IPS-15b (cell line): ENCODE measurements around the gene AGTR1.
"Not testable (repeated sequence)": the region's sequence is repeated elsewhere in the genome, so short reads cannot be mapped to it uniquely, and the experiment has no call there.

ENCODE experiments used
- H3K27me3 ChIP-seq: one replicate; pipeline ENCODE4 v1.6.1; 2013; ENCODE audit warnings: low read length; ENCODE audit not compliant: control insufficient read depth, insufficient read depth
- H3K36me3 ChIP-seq: one replicate; pipeline ENCODE4 v1.6.1; 2013; ENCODE audit warnings: low read length; ENCODE audit not compliant: control insufficient read depth, insufficient read depth
- H3K4me1 ChIP-seq: one replicate; pipeline ENCODE4 v1.6.1; 2013; ENCODE audit warnings: mild to moderate bottlenecking, low read length; ENCODE audit not compliant: control insufficient read depth, insufficient read depth
- H3K4me3 ChIP-seq: one replicate; pipeline ENCODE4 v1.5.1; 2013; ENCODE audit warnings: low read depth, low read length
- H3K9ac ChIP-seq: one replicate; pipeline ENCODE4 v1.6.1; 2013; ENCODE audit warnings: low read depth, mild to moderate bottlenecking, low read length
- H3K9me3 ChIP-seq: one replicate; pipeline ENCODE4 v1.6.1; 2013; ENCODE audit warnings: mild to moderate bottlenecking, low read length; ENCODE audit not compliant: control insufficient read depth, insufficient read depth

AGTR1 gene

GRCh38 chr3:148763986-148764935 lies 66.6 kb downstream of the AGTR1 start:
- no peaks in the 10 kb centered on the region for H3K27me3 ChIP-seq
- no peaks in the 10 kb centered on the region for H3K9me3 ChIP-seq
- H3K36me3 ChIP-seq, result no peaks in the 10 kb centered on the region
- no peak overlapping the region for H3K4me3 ChIP-seq
- H3K9ac ChIP-seq, result no peak overlapping the region
- peaks cover 6% of the 10 kb centered on the region for H3K4me1 ChIP-seq

- Histone ChIP-seq H3K4me3 (no peak overlapping the region), H3K27me3 (no peaks in the 10 kb centered on the region), H3K9ac (no peak overlapping the region), H3K9me3 (no peaks in the 10 kb centered on the region), H3K36me3 (no peaks in the 10 kb centered on the region), H3K4me1 (no peaks in the 10 kb centered on the region)
Observed at GRCh38 chr3:148772361-148772760, 74.7 kb downstream of the AGTR1 start.

DNA sequence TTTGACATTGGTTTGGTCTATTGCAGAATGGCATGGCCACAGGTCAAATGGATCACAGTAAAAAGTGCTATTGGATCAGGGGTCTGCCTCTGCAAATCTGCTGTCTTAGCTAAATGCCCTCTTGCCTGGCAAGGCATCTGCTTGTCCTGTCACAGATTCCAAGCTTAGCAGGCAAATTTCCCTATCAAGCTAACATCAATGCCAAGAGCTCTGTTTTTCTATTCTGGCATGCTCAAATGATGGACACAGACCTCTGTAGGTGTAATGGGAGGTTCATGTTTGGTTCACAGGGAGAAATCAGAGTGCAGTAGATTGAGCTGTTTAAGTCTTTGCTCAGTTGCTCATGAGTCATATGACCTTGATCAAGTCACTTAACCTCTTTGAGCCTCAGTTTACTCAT lies 75.1 kb downstream of the AGTR1 start:
- no peak overlapping the region for H3K9ac ChIP-seq
- no peaks in the 10 kb centered on the region for H3K4me1 ChIP-seq
- no peak overlapping the region for H3K4me3 ChIP-seq
- H3K36me3 ChIP-seq, result no peaks in the 10 kb centered on the region
- H3K9me3 ChIP-seq, result no peaks in the 10 kb centered on the region
- no peaks in the 10 kb centered on the region for H3K27me3 ChIP-seq

GRCh38 chr3:148773805-148774204 lies 76.1 kb downstream of the AGTR1 start:
- Histone ChIP-seq H3K27me3 (no peaks in the 10 kb centered on the region), H3K4me1 (no peaks in the 10 kb centered on the region), H3K4me3 (no peak overlapping the region), H3K9ac (no peak overlapping the region), H3K36me3 (no peaks in the 10 kb centered on the region), H3K9me3 (no peaks in the 10 kb centered on the region)

GRCh38 chr3:148778926-148779325 lies 81.2 kb downstream of the AGTR1 start:
- H3K9ac ChIP-seq, result no peak overlapping the region
- H3K36me3 ChIP-seq, result no peaks in the 10 kb centered on the region
- no peaks in the 10 kb centered on the region for H3K27me3 ChIP-seq
- H3K4me3 ChIP-seq, result no peak overlapping the region
- H3K9me3 ChIP-seq, result no peaks in the 10 kb centered on the region
- no peaks in the 10 kb centered on the region for H3K4me1 ChIP-seq

- not testable (repeated sequence) for H3K9ac ChIP-seq, H3K36me3 ChIP-seq, H3K4me1 ChIP-seq, H3K27me3 ChIP-seq, H3K4me3 ChIP-seq, H3K9me3 ChIP-seq
Observed at GRCh38 chr3:148785026-148785425, 87.3 kb downstream of the AGTR1 start.

GRCh38 chr3:148786159-148786558 lies 88.5 kb downstream of the AGTR1 start:
- not testable (repeated sequence) for H3K4me1 ChIP-seq, H3K36me3 ChIP-seq, H3K4me3 ChIP-seq, H3K27me3 ChIP-seq, H3K9ac ChIP-seq, H3K9me3 ChIP-seq

DNA sequence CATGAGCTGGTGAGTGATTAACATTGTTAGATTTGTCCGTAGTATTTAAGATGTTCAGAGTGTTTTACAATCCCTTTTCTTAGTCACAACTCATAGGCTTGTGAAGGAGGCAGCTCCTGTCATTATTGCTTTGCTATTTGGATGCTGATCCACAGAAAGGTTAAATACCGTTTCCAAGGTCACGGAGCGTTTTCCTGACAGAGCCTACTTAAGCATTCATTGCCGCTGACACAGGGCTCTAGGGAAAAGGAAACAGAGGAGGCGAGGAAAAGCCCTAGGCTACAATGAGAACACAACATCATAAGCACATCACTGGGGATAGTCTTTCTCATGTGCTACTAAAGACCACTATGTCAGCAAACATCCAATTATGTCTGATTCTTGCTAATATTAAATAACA lies 91.4 kb downstream of the AGTR1 start:
- Histone ChIP-seq H3K4me1 (peaks cover 3% of the 10 kb centered on the region), H3K27me3 (no peaks in the 10 kb centered on the region), H3K36me3 (no peaks in the 10 kb centered on the region), H3K9me3 (peaks cover 3% of the 10 kb centered on the region), H3K4me3 (no peak overlapping the region), H3K9ac (no peak overlapping the region)

- no peaks in the 10 kb centered on the region for H3K36me3 ChIP-seq
- no peaks in the 10 kb centered on the region for H3K27me3 ChIP-seq
- H3K9ac ChIP-seq, result no peak overlapping the region
- H3K4me3 ChIP-seq, result no peak overlapping the region
- H3K9me3 ChIP-seq, result peaks cover 3% of the 10 kb centered on the region
- peaks cover 5% of the 10 kb centered on the region for H3K4me1 ChIP-seq
Observed at GRCh38 chr3:148789906-148790305, 92.2 kb downstream of the AGTR1 start.

GRCh38 chr3:148790370-148790769 lies 92.7 kb downstream of the AGTR1 start:
- Histone ChIP-seq H3K4me3 (no peak overlapping the region), H3K36me3 (no peaks in the 10 kb centered on the region), H3K27me3 (no peaks in the 10 kb centered on the region), H3K9me3 (peaks cover 3% of the 10 kb centered on the region), H3K4me1 (peaks cover 8% of the 10 kb centered on the region), H3K9ac (no peak overlapping the region)

DNA sequence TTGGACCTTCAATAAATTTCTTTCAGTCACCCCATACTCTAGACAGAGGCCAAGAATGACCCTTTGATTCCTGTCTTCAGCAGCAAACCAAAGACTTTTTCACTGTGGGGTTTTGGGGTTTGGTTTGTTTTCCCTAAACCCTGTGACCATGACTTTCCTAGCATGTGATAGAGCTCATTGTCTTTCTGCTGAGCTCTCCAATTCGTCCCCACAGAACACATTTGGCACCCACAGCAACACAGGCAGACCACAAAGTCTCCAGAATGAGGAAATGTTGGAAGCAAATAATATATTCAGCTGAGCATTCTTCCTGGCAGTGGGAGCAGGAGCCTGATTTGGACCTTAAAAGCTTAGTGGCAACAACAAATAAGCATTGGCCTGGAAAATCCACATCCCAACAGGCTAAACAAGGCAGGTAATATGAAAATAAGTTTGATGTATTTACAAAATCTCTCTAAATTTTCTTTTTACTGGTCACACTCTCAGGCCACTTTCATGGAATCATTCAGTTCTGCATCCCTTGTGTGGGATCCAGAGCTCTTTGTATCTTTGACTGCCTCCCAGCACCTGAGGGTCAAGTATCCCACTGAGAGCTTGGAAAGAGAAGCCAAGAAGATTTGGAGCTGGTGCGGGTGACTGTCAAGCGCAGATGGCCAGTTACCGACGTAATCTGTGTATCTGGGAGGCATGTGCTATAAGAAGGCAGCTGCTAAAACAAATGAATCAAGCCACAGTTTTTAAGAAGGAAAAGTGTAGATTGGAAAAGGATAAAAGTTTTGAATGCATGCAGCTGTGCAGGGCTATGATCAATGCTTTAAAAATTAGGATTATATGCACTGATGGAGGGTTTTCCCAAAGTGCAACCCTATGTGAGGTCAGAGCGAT lies 93.4 kb downstream of the AGTR1 start:
- Histone ChIP-seq H3K4me3 (no peak overlapping the region), H3K9ac (no peak overlapping the region), H3K9me3 (peaks cover 3% of the 10 kb centered on the region), H3K27me3 (no peaks in the 10 kb centered on the region), H3K4me1 (peaks cover 8% of the 10 kb centered on the region), H3K36me3 (no peaks in the 10 kb centered on the region)

DNA sequence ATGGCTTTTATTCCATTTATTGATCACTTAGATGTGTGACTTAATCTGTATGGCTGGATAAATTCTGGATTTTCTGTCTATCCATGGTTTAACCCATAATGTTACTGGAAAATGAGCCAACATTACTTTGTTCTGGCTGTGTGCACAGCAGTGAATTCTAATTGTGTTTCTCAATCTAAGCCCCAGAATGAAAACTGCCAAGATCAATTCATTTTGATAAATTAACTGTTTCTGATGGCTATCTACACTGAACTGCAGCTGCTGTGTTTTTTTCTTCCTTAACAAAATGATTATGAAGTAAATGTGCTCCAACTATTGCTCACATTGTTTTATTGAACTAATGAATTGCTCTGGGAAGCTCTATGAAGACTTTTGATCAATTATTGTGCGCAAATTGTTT lies 94.2 kb downstream of the AGTR1 start:
- H3K36me3 ChIP-seq, result no peaks in the 10 kb centered on the region
- H3K9me3 ChIP-seq, result no peaks in the 10 kb centered on the region

More for the DNA sequence above, 94.2 kb downstream of the AGTR1 start:
- Histone ChIP-seq H3K4me3 (no peak overlapping the region), H3K27me3 (no peaks in the 10 kb centered on the region), H3K4me1 (peaks cover 11% of the 10 kb centered on the region), H3K9ac (no peak overlapping the region)
